Activated CD8-positive, alpha-beta memory T cell treated with anti-CD3 and anti-CD28 coated beads for 36 hours (primary cell): ENCODE data around the gene ATXN1. TPM values are rescaled to one million over a fixed set of nuclear protein-coding genes. Genes with fewer than 3 reads are reported as not detected.
"Not testable (repeated sequence)": the region's sequence is repeated elsewhere in the genome, so short reads cannot be mapped to it uniquely, and the experiment has no call there.

Experiments
- CTCF ChIA-PET: fragments of 350-600 bp; sonication (Branson Sonifier 250); formaldehyde crosslinking; loops from one replicate; lab custom pipeline; 2021; ENCODE audit warnings: antibody characterized with exemption; lab: Charles Lee
- POLR2A ChIA-PET: fragments of 350-600 bp; sonication (Branson Sonifier 250); formaldehyde crosslinking; loops from one replicate; lab custom pipeline; 2021; ENCODE audit warnings: antibody characterized with exemption; lab: Charles Lee
- total RNA-seq, 2 experiments: library from RNA; stranded (reverse); gene quantifications; one replicate each; pipeline ENCODE4 v1.2.3, GENCODE V29; 2021

The ATXN1 gene
- total RNA-seq, 2 experiments from 2014 or later, result 75.0 to 85.3 TPM

DNA sequence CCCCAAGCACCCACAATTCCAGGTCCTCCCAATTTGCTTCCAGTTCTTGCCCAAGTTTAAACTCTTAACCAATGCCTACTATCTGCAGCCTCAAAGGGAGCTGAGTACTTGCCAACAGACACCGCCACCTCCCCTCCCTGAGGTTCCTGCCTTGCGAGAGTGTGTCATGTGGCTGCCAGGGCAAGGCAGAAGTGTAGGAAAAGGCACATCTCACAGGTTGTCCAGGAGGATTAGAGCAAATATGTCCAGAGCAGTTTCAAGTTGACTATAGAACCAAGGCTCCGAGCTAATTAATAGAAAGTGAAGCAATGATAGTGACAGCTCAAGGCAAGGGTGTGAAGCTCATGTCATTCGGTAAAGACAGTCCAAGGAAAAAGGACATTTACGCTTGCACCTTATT lies 127.8 kb downstream of the ATXN1 start:
- CTCF ChIA-PET, result interaction anchor here (1.2 kb wide), 1 partner anchor 11 kb away, joined by 3 read pairs; no protein-coding TSS in a partner anchor
- POLR2A ChIA-PET, result no interaction called here

DNA sequence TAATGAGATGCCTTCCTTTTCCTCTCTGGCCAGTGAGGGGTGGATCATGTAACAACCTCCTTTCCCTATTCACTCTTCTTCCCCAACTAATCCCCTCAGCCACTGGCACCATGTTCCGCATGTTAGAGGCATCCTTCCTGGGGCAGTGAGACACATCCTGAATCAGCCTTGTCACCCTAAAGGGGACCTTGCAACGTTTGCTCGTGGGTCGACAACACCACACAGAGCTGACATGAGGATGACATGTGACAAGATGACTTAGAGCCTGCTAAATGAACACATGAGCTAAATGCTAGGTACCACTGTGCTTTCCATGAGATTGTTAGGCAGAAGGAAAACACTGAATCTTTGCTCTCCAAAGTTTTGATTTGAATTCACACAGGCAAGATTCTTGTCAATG lies 129.2 kb downstream of the ATXN1 start:
- POLR2A ChIA-PET, result no interaction called here

DNA sequence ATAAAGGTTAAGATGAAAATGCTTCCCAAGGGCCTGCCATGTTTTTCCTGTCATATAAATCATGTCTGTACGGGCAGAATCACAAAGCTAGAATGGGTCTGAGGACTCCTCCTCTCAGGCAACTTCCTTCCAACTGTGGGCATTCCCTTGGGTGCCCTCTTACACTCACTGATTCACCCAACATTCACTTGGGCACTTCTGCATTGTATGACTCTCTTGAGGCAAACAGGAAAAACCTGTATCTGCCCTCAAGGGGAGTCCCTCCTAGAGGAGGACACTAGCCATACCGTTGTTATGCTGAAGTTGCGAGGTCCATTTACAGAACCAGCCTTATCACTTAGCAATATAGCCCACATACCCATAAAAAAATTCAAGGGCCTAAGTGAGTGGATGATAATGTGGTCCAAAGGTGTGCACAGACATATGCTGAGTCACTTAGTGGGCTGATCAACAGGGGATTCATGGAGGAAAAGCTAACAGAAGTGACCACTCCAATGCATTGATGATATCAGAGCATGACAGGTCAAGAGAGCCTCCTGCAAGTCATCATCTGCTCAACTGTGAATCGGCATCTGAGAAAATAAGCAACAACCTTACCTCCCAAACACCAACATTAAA lies 131.1 kb downstream of the ATXN1 start:
- POLR2A ChIA-PET, result no interaction called here
- CTCF ChIA-PET, result no interaction called here

More for the DNA sequence above, 129.2 kb downstream of the ATXN1 start:
- CTCF ChIA-PET, result interaction anchor here (0.6 kb wide), 1 partner anchor 156 kb away, joined by 3 read pairs; no protein-coding TSS in a partner anchor

DNA sequence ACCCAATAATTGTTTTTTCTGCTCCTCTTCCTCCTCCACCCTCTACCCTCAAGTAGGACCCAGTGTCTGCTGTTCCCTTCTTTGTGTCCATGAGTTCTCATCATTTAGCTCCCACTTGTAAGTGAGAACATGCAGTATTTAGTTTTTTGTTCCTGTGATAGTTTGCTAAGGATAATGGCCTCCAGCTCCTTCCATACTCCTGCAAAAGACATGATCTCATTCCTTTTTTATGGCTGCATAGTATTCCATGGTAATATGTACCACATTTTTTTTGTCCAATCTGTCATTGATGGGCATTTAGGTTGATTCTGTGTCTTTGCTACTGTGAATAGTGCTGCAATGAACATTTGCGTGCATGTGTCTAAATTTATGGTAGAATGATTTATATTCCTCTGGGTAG lies 132.7 kb downstream of the ATXN1 start:
- CTCF ChIA-PET, result interaction anchor here (0.9 kb wide), 1 partner anchor 8 kb away, joined by 3 read pairs; no protein-coding TSS in a partner anchor
- POLR2A ChIA-PET, result not testable (repeated sequence)

DNA sequence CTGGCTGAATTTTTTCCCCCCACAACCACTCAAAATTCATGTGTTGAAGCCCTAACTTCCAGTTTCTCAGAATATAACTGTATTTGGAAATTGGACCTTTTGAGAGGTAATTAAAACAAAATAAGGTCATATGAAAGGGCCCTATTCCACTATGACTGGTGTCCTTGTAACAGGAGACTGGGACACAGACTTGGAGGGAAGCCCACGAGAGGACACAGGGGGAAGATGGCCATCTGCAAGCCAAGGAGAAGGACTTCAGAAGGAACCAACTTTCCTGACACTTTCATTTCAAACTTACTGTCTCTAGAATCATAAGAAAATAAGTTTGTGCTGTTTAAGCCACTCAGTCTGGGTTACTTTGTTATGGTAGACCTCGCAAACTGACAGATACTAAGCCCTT lies 134.6 kb downstream of the ATXN1 start:
- ChIA-PET CTCF (interaction anchor here (0.6 kb wide), 1 partner anchor 48 kb away, joined by 4 read pairs; no protein-coding TSS in a partner anchor), POLR2A (no interaction called here)

DNA sequence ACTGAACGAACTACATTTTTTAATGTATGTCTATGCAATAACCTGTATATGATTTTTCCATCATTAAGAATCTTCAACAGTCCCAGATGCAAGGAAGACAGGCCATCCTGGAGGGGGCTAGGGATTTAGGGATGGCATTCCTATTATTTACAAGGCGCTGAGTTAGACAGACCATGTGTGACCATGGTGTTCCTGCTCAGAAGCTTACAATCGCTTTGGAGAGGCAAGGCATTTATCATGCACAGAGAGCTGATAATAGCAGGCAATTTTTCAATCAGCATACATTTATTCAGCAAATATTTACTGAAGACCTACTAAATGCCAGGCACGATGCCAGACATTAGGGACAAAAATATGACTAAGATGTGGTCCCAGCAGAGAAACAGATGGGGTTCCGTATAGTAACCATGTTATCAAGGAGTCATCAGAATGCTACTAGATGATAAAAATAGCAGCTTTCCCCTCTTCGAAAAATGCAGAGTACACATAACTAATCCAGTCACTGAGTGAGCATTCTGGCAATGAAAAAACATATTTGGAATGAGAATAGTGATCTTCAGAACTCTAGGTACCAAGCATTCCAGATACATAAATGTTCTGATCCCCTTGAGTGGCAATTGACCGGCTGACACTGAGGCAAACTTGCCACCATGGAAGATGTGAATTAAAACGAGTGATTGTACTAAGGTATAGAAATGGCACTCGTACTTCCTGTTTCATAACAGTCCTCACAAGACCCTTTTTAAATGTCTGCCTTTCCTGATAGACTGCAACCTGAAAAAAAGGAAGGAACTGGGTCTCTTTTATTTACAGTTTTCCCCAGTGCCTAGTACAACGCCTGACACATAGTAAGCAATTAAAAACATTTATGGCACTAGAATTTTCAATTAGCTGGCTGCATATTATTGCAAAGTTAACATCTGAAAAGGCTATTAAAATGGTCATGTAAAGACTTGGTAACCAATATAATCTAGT lies 135.7 kb downstream of the ATXN1 start:
- POLR2A ChIA-PET, result no interaction called here
- CTCF ChIA-PET, result interaction anchor here (0.9 kb wide), 1 partner anchor 13 kb away, joined by 3 read pairs; no protein-coding TSS in a partner anchor

DNA sequence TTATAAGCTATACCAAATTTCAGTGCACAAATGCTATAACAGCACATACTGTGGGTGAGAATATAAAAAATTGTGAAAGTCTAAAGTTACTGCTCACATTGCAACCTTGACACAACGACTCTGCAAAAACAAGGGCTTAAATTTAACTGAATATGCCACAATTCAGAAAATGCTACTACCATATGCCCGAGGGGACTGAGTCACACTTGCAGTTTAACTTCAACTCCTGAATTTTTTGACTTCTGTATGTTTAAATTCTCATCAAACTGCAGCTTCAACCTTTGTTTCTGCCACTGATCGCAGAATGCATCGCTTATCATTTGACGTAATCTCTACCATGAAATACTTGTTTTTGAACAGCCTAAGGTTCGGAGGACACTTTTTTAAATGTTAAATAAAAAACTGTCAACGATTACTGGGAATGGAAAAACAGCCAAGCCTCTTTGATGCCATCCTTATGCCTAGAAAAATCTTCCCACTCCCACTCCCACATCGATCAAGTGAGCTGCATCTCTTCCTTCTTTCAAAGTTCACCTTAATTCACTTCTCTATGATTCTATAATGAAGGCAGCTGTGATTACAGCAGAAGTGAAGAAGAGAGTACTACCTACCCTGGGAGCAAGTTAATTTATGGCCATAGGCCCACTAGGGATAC lies 136.5 kb downstream of the ATXN1 start:
- CTCF ChIA-PET, result interaction anchor here (0.9 to 1.1 kb wide), 2 partner anchors 10 to 14 kb away, joined by 3 read pairs; no protein-coding TSS in a partner anchor
- POLR2A ChIA-PET, result no interaction called here

DNA sequence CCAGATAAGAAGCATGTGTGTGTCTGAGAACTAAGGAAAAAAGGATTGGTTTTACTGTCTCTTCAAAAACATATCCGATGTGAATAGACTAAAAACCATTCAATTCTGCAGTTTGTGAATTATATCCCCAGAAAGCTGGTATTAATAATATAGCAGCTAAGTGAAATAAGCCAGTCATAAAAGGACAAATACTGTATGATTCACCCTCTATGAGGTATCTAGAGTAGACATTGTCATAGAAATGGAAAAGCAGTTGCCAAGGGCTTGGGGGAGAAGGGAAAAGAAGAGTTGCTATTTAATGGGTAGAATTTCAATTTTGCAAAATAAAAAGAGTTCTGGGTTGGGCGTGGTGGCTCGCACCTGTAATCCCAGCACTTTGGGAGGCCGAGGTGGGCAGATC lies 137.5 kb downstream of the ATXN1 start:
- ChIA-PET CTCF (interaction anchor here (1.1 kb wide), 1 partner anchor 11 kb away, joined by 3 read pairs; no protein-coding TSS in a partner anchor), POLR2A (no interaction called here)

DNA sequence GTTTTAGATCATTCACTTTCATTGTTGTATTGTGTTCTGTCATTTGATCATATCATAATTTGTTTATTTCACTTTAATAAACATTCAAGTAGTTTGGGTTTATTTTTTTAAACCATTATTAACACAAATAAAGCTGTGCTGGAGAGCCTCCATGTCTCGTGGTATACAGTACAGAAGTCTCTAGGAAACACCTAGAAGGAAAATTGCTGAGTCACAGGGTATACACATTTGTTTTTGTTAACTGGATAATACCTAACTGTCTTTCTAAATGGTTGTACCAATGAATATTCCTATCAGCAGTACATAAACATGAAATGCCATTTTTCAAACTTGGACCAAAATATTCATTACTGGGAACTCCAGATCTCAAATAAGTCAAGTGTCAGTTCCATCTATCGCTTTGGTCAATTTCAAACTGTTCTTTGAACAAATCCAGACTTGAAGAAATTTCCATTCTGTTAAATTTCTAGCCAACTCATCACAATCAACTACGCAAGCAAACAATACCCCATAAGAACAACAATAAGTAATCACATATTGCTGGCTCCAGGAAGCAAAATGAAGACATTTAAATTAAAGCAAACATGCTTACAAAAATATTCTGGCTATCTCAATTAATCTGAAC lies 138.1 kb downstream of the ATXN1 start:
- ChIA-PET CTCF (no interaction called here), POLR2A (no interaction called here)

DNA sequence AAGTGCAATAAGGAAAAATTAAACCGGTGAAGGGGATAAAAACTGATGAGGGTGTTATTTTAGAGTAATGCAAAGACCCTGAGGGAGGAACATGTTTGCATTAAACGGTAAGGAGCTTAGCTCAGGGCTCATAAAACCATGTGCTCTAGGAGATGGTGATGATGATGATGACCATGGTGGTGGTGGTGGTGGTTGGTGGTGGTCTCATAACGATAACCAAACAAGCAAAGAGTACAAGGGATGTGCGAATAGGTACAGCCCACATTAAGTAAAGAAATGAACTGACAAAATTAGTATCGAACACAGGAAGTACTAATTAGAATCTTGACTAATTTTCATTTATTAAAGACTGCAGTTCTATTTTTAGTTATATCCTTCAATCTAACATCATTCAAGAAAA lies 139.1 kb downstream of the ATXN1 start:
- ChIA-PET CTCF (interaction anchor here (1.0 kb wide), 1 partner anchor 12 kb away, joined by 3 read pairs; no protein-coding TSS in a partner anchor), POLR2A (no interaction called here)

DNA sequence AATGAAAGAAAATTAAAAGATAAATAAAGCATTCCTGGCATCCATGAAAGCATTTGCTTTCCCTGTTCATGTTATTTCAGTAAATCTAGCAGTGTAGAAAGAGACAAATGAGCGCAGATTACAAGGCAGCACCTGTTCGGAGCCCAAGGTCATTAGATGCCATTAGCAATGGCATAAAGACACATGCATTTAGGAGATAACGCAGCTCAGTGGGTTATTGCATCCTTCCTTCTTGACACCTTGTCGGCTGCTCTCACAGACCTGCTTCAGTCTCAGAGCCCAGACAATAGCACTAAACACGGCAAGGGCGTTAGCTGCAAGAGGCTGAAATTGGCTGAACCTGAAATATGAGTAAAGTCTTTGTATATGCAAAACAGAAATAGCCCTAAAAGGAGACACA lies 140.3 kb downstream of the ATXN1 start:
- CTCF ChIA-PET, result no interaction called here
- POLR2A ChIA-PET, result interaction anchor here (0.6 kb wide), 1 partner anchor 141 kb away, joined by 3 read pairs; no protein-coding TSS in a partner anchor

DNA sequence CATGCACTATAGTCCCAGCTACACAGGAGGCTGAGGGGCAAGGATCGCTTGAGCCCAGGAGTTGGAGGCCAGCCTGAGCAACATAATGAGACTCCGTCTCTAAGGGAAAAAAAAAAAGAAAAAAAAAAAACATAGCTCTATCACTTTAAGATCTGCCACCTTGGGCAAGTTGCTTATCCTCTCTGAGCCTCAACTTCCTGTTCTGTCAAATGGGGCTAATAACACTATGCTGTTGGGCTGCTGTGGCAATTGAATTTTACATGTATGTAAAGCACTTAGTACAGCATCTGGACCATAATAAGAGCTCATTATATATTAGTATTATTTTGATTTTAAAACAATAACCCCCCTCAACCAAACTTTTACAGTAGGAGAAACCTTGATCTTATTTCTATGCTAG lies 141.5 kb downstream of the ATXN1 start:
- ChIA-PET CTCF (interaction anchor here (0.6 kb wide), 1 partner anchor 8 kb away, joined by 3 read pairs; no protein-coding TSS in a partner anchor), POLR2A (no interaction called here)

DNA sequence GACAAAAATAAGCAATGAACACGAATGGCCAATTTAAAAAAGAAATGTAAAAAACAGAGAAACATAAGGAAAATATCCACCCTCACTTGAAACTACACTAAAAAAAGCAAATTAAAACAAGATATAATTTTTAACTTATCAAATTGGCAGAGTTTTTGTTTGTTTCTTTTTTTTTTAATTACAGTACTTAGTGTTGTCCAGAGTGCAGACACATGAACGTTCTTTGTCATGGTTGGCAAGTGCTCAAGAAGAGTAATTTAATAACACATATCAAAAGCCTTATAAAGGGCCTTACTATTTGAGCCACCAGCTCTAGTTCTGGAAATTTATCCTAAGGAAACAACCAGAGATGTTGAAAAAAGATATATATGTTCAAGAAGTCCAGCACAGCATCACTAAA lies 142.3 kb downstream of the ATXN1 start:
- ChIA-PET CTCF (no interaction called here), POLR2A (interaction anchor here (0.6 kb wide), 1 partner anchor 17 kb away, joined by 7 read pairs; no protein-coding TSS in a partner anchor)

DNA sequence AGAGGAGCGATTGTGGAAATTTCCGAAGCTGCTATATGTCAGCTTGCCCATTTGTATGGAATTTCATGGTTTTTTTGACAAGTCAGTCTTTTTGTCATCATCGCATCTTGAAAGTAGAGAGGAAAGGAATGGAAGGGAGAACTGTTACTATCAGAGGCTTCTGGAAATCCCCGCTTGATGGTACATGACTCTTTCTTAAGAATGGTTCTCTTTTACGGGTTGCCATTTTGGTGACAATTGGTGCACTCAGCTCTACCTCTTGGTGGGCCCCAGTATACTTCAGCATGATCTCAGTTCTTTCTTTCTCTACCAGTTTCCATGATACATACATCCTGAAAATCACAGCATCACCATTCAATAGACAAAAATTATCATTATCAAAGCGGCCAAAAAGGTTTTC lies 146.0 kb downstream of the ATXN1 start:
- POLR2A ChIA-PET, CTCF ChIA-PET: not testable (repeated sequence)

DNA sequence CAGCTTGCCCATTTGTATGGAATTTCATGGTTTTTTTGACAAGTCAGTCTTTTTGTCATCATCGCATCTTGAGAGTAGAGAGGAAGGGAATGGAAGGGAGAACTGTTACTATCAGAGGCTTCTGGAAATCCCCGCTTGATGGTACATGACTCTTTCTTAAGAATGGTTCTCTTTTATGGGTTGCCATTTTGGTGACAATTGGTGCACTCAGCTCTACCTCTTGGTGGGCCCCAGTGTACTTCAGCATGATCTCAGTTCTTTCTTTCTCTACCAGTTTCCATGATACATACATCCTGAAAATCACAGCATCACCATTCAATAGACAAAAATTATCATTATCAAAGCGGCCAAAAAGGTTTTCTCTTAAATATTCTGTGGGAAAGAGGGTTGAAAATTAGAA lies 147.1 kb downstream of the ATXN1 start:
- CTCF ChIA-PET, result not testable (repeated sequence)

DNA sequence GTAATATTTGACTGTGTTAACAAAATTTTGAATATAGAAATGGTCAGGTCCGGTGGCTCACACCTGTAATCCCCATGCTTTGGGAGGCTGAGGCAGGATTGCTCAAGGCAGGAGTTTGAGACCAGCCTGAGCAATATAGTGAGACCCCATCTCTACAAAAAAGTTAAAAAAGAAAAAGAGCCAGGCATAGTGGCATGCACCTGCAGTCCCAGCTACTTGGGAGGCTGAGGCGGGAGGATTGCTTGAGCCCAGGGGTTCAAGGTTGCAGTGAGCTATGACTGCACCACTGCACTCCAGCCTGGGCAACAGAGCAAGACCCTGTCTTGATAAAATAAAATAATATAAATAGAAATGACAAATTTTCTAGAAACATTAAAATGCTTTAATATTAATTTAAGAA lies 147.8 kb downstream of the ATXN1 start:
- CTCF ChIA-PET, result interaction anchor here (0.7 kb wide), 1 partner anchor 104 kb away, joined by 4 read pairs; no protein-coding TSS in a partner anchor
- POLR2A ChIA-PET, result not testable (repeated sequence)

More for the DNA sequence above, 147.1 kb downstream of the ATXN1 start:
- POLR2A ChIA-PET, result not testable (repeated sequence)

DNA sequence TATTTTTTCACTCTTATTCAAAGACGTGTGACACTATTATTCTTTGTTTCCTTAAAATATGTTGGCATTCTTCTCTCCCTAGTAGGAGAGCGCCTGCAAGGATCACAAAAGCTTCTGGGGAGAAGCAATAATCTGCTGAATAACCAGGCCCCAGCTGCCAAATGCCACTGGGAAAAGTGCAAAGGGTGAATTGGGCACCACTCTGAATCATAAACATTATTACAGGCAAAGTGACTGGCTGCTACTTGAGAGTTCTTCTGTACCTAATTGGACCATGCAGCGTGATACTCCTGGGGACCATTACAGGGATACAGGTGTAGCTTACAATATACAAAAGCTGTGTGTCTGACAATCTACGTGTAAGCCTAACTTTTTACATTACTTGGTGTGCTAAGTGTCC lies 152.8 kb downstream of the ATXN1 start:
- ChIA-PET CTCF (no interaction called here), POLR2A (no interaction called here)

DNA sequence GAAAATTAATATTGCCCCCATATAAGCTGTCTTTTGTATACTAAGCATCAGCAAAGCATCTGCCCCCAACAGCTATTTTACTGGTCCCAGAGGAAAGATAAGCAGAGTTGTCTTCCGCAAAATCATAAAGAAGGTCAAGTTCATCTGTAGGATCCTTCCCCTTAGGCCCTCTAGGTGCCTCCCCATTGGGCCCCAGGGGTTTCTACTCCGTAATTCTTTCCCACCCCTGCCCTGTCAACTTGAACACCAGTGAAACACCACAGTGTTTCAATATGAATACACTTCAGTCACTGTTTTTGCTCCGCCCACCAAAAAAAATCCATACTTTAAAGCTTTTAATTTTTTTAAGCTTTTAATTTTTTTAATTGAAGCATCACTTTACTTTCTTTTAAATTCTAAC lies 159.2 kb downstream of the ATXN1 start:
- POLR2A ChIA-PET, result interaction anchor here (0.6 to 0.7 kb wide), 2 partner anchors 17 to 106 kb away, joined by 3 to 7 read pairs; no protein-coding TSS in a partner anchor

DNA sequence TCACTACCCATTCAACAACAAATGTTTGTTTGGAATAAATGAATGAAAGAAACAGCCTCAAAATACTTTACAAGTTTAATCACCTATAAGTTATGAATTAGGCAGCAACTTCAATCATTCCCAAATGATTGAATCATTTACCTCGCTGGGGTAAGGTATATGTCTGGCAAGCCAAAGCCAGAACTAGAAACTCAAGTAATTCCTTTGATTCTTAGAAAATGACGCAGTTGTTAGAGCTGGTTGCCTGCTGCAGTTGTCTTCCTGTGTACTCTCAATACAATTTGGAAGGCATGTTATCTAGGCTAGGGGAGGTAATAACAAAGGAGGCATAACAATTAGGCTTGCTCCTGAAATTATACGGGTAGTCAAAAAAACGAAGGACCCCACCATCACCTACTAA lies 160.6 kb downstream of the ATXN1 start:
- CTCF ChIA-PET, result no interaction called here
- POLR2A ChIA-PET, result no interaction called here

More for the DNA sequence above, 159.2 kb downstream of the ATXN1 start:
- CTCF ChIA-PET, result interaction anchor here (0.7 to 1.3 kb wide), 4 partner anchors 10 to 188 kb away, joined by 3 to 5 read pairs (median 4); partner anchors contain the start of gene ATXN1
